H1 (cell line): ENCODE data around the gene MMP11. TPM values are rescaled to one million over a fixed set of nuclear protein-coding genes. Genes with fewer than 3 reads are reported as not detected.

Experiments
- CTCF ChIA-PET: fragments of 300-600 bp; sonication (Branson Sonifier 250); formaldehyde crosslinking; loops from one replicate; lab custom pipeline; 2021; ENCODE audit not compliant: partially characterized antibody; lab: Charles Lee
- POLR2A ChIA-PET: fragments of 300-600 bp; sonication (Branson Sonifier 250); formaldehyde crosslinking; loops from one replicate; lab custom pipeline; 2021; ENCODE audit warnings: inconsistent platforms; ENCODE audit not compliant: partially characterized antibody; lab: Charles Lee
- DNase-seq, 2 experiments: peaks; one replicate each; pipeline versions ENCODE4 v3.0.0 to v3.0.0-alpha.2; 2010 to 2022; ENCODE audit warnings: low spot score in 2 of 2, low read depth in 1 of 2, mixed read lengths in 1 of 2
- FAIRE-seq: peaks from 2 replicates; lab custom pipeline; 2011; peaks lifted over from hg19 to GRCh38; lab: Jason Lieb, UNC
- H2AFZ ChIP-seq: 2 replicates; pipeline ENCODE4 v1.8.1; 2012; ENCODE audit warnings: low read length, inconsistent platforms
- H2AK5ac ChIP-seq: 2 replicates; pipeline ENCODE4 v1.6.1; 2013; ENCODE audit warnings: low read depth, low read length
- H2BK120ac ChIP-seq: replicated peaks from 2 replicates; pipeline ENCODE3; 2013; ENCODE audit warnings: low read depth, low read length, inconsistent platforms
- H2BK12ac ChIP-seq: 2 replicates; pipeline ENCODE4 v1.6.1; 2013; ENCODE audit warnings: low read depth, low read length
- H2BK15ac ChIP-seq: 2 replicates; pipeline ENCODE4 v1.6.1; 2013; ENCODE audit warnings: low read length
- H2BK20ac ChIP-seq: 2 replicates; pipeline ENCODE4 v1.6.1; 2013; ENCODE audit warnings: low read length
- H2BK5ac ChIP-seq: 2 replicates; pipeline ENCODE4 v1.6.1; 2013; ENCODE audit warnings: low read depth, low read length
- H3K14ac ChIP-seq: 2 replicates; pipeline ENCODE4 v1.6.1; 2013; ENCODE audit warnings: inconsistent platforms; ENCODE audit not compliant: insufficient read length
- H3K18ac ChIP-seq: 2 replicates; pipeline ENCODE4 v1.6.1; 2013; ENCODE audit warnings: low read length; ENCODE audit errors: extremely low read depth
- H3K23ac ChIP-seq: 2 replicates; pipeline ENCODE4 v1.6.1; 2013; ENCODE audit warnings: inconsistent platforms; ENCODE audit not compliant: insufficient read length
- H3K23me2 ChIP-seq: 2 replicates; pipeline ENCODE4 v1.6.1; 2013; ENCODE audit warnings: low read depth, low read length
- H3K27ac ChIP-seq: 2 replicates; pipeline ENCODE4 v1.6.1; 2011; ENCODE audit warnings: low read depth, low read length, inconsistent platforms
- H3K27me3 ChIP-seq, 4 experiments: replicated peaks in 1 of 4; 1 replicate in 1 of 4; 2 replicates in 3 of 4; pipeline versions ENCODE4 v1.6.1 to v1.8.1; 2011 to 2013; ENCODE audit warnings: low read length in 3 of 4, mild to moderate bottlenecking in 3 of 4, inconsistent platforms in 2 of 4, mixed read lengths in 2 of 4, moderate library complexity in 1 of 4; ENCODE audit not compliant: control insufficient read depth in 3 of 4, insufficient read depth in 3 of 4; ENCODE audit errors: extremely low read depth in 1 of 4
- H3K36me3 ChIP-seq, 4 experiments: 2 replicates each; pipeline versions ENCODE4 v1.6.1 to v1.8.1; 2011 to 2013; ENCODE audit warnings: mild to moderate bottlenecking in 4 of 4, low read length in 3 of 4, moderate library complexity in 2 of 4, control low read depth in 1 of 4, inconsistent platforms in 1 of 4; ENCODE audit not compliant: insufficient read depth in 4 of 4, control insufficient read depth in 2 of 4
- H3K4ac ChIP-seq: replicated peaks from 2 replicates; pipeline ENCODE3; 2013; ENCODE audit warnings: low read length, low read depth, mixed read lengths, inconsistent platforms; ENCODE audit not compliant: insufficient read length
- H3K4me1 ChIP-seq, 4 experiments: replicated peaks in 1 of 4; 1 replicate in 1 of 4; 2 replicates in 3 of 4; pipeline versions ENCODE4 v1.6.1 to v1.8.1; 2011 to 2013; ENCODE audit warnings: low read length in 3 of 4, inconsistent platforms in 2 of 4, mixed read lengths in 1 of 4; ENCODE audit not compliant: insufficient read depth in 4 of 4, control insufficient read depth in 3 of 4
- H3K4me2 ChIP-seq, 2 experiments: 2 replicates each; pipeline versions ENCODE4 v1.6.1 to v1.8.1; 2011 to 2013; ENCODE audit warnings: low read depth in 2 of 2, low read length in 2 of 2, control low read depth in 1 of 2, inconsistent platforms in 1 of 2, mild to moderate bottlenecking in 1 of 2; ENCODE audit not compliant: insufficient read depth in 1 of 2
- H3K4me3 ChIP-seq, 4 experiments: fragments of 200-600, 300-600 bp in 1 of 4; sonication (generic), shearing (Covaris generic), sonication (Bioruptor Twin) in 1 of 4; 2 replicates each; pipeline versions ENCODE4 v1.5.1 to v1.8.1; 2011 to 2016; ENCODE audit warnings: low read length in 4 of 4, low read depth in 3 of 4, control low read depth in 2 of 4, inconsistent platforms in 2 of 4, mild to moderate bottlenecking in 2 of 4, mixed read lengths in 1 of 4, moderate library complexity in 1 of 4; ENCODE audit not compliant: insufficient read depth in 2 of 4; ENCODE audit errors: extremely low read depth in 1 of 4
- H3K56ac ChIP-seq: replicated peaks from 2 replicates; pipeline ENCODE3; 2013; ENCODE audit warnings: low read depth, mild to moderate bottlenecking, mixed read lengths, low read length, inconsistent platforms; ENCODE audit not compliant: insufficient read length
- H3K79me1 ChIP-seq: 2 replicates; pipeline ENCODE4 v1.6.1; 2013; ENCODE audit warnings: low read depth, low read length, control low read depth
- H3K79me2 ChIP-seq, 2 experiments: 2 replicates each; pipeline versions ENCODE4 v1.6.1 to v1.8.1; 2012 to 2013; ENCODE audit warnings: low read length in 2 of 2, mild to moderate bottlenecking in 2 of 2, inconsistent platforms in 1 of 2; ENCODE audit not compliant: insufficient read depth in 2 of 2, control insufficient read depth in 1 of 2
- H3K9ac ChIP-seq, 4 experiments: replicated peaks in 1 of 4; 1 replicate in 1 of 4; 2 replicates in 3 of 4; pipeline versions ENCODE4 v1.6.1 to v1.8.1; 2011 to 2013; ENCODE audit warnings: low read depth in 3 of 4, low read length in 3 of 4, control low read depth in 2 of 4, mild to moderate bottlenecking in 2 of 4, moderate library complexity in 2 of 4, inconsistent platforms in 1 of 4; ENCODE audit errors: extremely low read depth in 1 of 4
- H3K9me3 ChIP-seq, 2 experiments: 2 replicates each; pipeline versions ENCODE4 v1.6.1 to v1.8.1; 2012 to 2013; ENCODE audit warnings: mild to moderate bottlenecking in 2 of 2, moderate library complexity in 2 of 2, control low read depth in 1 of 2, inconsistent platforms in 1 of 2, low read depth in 1 of 2, low read length in 1 of 2, mixed read lengths in 1 of 2; ENCODE audit not compliant: insufficient read depth in 2 of 2
- H4K20me1 ChIP-seq, 2 experiments: replicated peaks in 1 of 2; 2 replicates each; pipeline versions ENCODE3 to v1.8.1; 2011 to 2013; ENCODE audit warnings: inconsistent platforms in 2 of 2, low read length in 2 of 2, mild to moderate bottlenecking in 1 of 2; ENCODE audit not compliant: insufficient read depth in 2 of 2, control insufficient read depth in 1 of 2
- H4K5ac ChIP-seq: 2 replicates; pipeline ENCODE4 v1.6.1; 2013; ENCODE audit warnings: low read length, low read depth, mixed read lengths, inconsistent platforms; ENCODE audit not compliant: insufficient read length
- H4K8ac ChIP-seq: 2 replicates; pipeline ENCODE4 v1.8.0; 2013; ENCODE audit warnings: mild to moderate bottlenecking, moderate library complexity, low read length, inconsistent platforms; ENCODE audit not compliant: insufficient read depth; ENCODE audit errors: extremely low read depth
- H4K91ac ChIP-seq: replicated peaks from 2 replicates; pipeline ENCODE3; 2013; ENCODE audit warnings: low read length, mixed read lengths, inconsistent platforms; ENCODE audit not compliant: insufficient read length
- ATF3 ChIP-seq: IDR thresholded peaks from 2 replicates; pipeline ENCODE4 v1.6.1; 2011; ENCODE audit warnings: low read depth, mild to moderate bottlenecking, low read length; ENCODE audit not compliant: insufficient read depth
- BCL11A ChIP-seq, 2 experiments: IDR thresholded peaks; one replicate each; pipeline ENCODE4 v1.6.1; 2011; ENCODE audit warnings: low read depth in 2 of 2, low read length in 2 of 2, mild to moderate bottlenecking in 2 of 2
- BRCA1 ChIP-seq: IDR thresholded peaks from 2 replicates; pipeline ENCODE4 v1.6.1; 2012; ENCODE audit warnings: low read depth, low read length, improper control_type of control experiment
- HDAC6 ChIP-seq: IDR thresholded peaks from one replicate; pipeline ENCODE4 v1.7.1; 2012; ENCODE audit warnings: low read depth, mild to moderate bottlenecking, inconsistent platforms, low read length, moderate library complexity
- MAX ChIP-seq: IDR thresholded peaks from 2 replicates; pipeline ENCODE4 v1.6.1; 2012; ENCODE audit warnings: inconsistent platforms
- RNF2 ChIP-seq: fragments of 200-900, 300-1000 bp; sonication (generic); IDR thresholded peaks from 2 replicates; pipeline ENCODE4 v1.7.1; 2016; ENCODE audit warnings: borderline replicate concordance, low read depth, mild to moderate bottlenecking, antibody characterized with exemption, low read length; ENCODE audit not compliant: poor library complexity, severe bottlenecking; ENCODE audit errors: missing control alignments
- SP1 ChIP-seq: IDR thresholded peaks from 2 replicates; pipeline ENCODE4 v1.6.1; 2011; ENCODE audit warnings: low read depth, low read length
- SUZ12 ChIP-seq: fragments of 200-600 bp; sonication (generic); IDR thresholded peaks from 2 replicates; pipeline ENCODE4 v1.6.1; 2012; ENCODE audit warnings: mild to moderate bottlenecking, inconsistent platforms, low read length, moderate library complexity, mixed read lengths
- TAF7 ChIP-seq: optimal IDR thresholded peaks from 2 replicates; pipeline ENCODE3; 2011; ENCODE audit warnings: low read depth, mild to moderate bottlenecking, inconsistent platforms, low read length, moderate library complexity, borderline replicate concordance
- TCF12 ChIP-seq: IDR thresholded peaks from 2 replicates; pipeline ENCODE4 v1.6.1; 2011; ENCODE audit warnings: low read depth, mild to moderate bottlenecking, low read length
- YY1 ChIP-seq: IDR thresholded peaks from 2 replicates; pipeline ENCODE4 v1.6.1; 2011; ENCODE audit warnings: low read depth, mild to moderate bottlenecking, low read length
- WGBS, 2 experiments: shearing (Covaris generic) in 1 of 2; methylation state at CpG; one replicate each; pipeline versions ENCODE4 v1.1.6 to v1.1.7; 2013 to 2015; ENCODE audit warnings: low lambda C conversion rate in 2 of 2, mixed read lengths in 2 of 2, inconsistent platforms in 1 of 2, low coverage in 1 of 2, missing lambda C conversion rate in 1 of 2; ENCODE audit not compliant: insufficient replicate concordance in 2 of 2, insufficient coverage in 1 of 2, insufficient read length in 1 of 2; ENCODE audit errors: extremely low coverage in 1 of 2, missing lambda C conversion rate in 1 of 2; 5-methylcytosine and 5-hydroxymethylcytosine counted together
- polyA plus RNA-seq, 7 experiments: library from polyadenylated mRNA; depleted of rRNA in 3 of 7; stranded (reverse) in 5 of 7; unstranded in 2 of 7; fragments of >200 nt in 5 of 7; fragments of 200-250 nt in 2 of 7; gene quantifications; 1 replicate in 5 of 7; 2 replicates in 1 of 7; 4 replicates in 1 of 7; pipeline versions ENCODE4 v1.2.1 to v1.2.3, GENCODE V29; 2011 to 2013; ENCODE audit warnings: missing spikeins in 2 of 7, mixed read lengths in 2 of 7
- total RNA-seq: library from RNA; stranded (reverse); fragmentation: NEBNext Ultra II Directional; extraction: Animal tissue kit (Norgen Biotek cat#: 25700); gene quantifications from 2 replicates; pipeline ENCODE4 v1.2.1, GENCODE V29; 2021

MMP11 gene
- total and polyA plus RNA-seq, 2 of the 8 experiments (the other 6 are each of a cell fraction or from before 2014, with no cell fraction given): 10.2 to 18.3 TPM

GRCh38 chr22:23800297-23801237 lies 27.9 kb downstream of the MMP11 start:
- Histone ChIP-seq H3K9me3 (no peaks in the 10 kb centered on the region), H4K5ac (no peak overlapping the region), H3K23ac (no peak overlapping the region), H2AK5ac (no peak overlapping the region), H3K9ac (no peak overlapping the region), H2BK120ac (no peak overlapping the region), H2BK5ac (no peak overlapping the region), H3K4me3 (no peak overlapping the region), H3K18ac (no peak overlapping the region), H3K4me1 (no peaks in the 10 kb centered on the region), H3K79me2 (no peaks in the 10 kb centered on the region), H4K20me1 (peaks cover 0 to 19% of the 10 kb centered on the region in 2 experiments), H2BK20ac (no peak overlapping the region), H3K56ac (no peak overlapping the region), H3K36me3 (peaks cover 19 to 62% (median 45%) of the 10 kb centered on the region in 4 experiments; a peak in 6 of 8 replicates), H3K79me1 (no peaks in the 10 kb centered on the region; the same call in 1 of the 2 replicates), H2AFZ (no peak overlapping the region), H4K8ac (no peak overlapping the region), H3K27ac (no peak overlapping the region), H3K4ac (no peak overlapping the region), H2BK12ac (no peak overlapping the region), H4K91ac (no peak overlapping the region), H3K23me2 (no peaks in the 10 kb centered on the region), H3K14ac (no peak overlapping the region), H3K27me3 (no peaks in the 10 kb centered on the region), H2BK15ac (no peak overlapping the region), H3K4me2 (no peak overlapping the region)
- ChIA-PET CTCF (no interaction called here), POLR2A (no interaction called here)
- no peak for DNase-seq
- FAIRE-seq: no peak
- 95% methylated on average over 16 of the region's 18 CpGs; no CpG with 5 or more reads in 1 of the 2 experiments for WGBS, 2 experiments
- TF ChIP-seq ATF3 (no peak), RNF2 (no peak), TCF12 (no peak), BRCA1 (no peak), TAF7 (no peak), SUZ12 (no peak), YY1 (no peak), HDAC6 (no peak), MAX (no peak), BCL11A (IDR thresholded peaks at IDR 0.05; ENCODE audit: low read depth in 2 of 2, low read length in 2 of 2) (no peak), SP1 (no peak)
